ENCODE data around the gene LRRC27. TPM values are rescaled to one million over a fixed set of nuclear protein-coding genes. Genes with fewer than 3 reads are reported as not detected.

The LRRC27 gene
- total and polyA plus RNA-seq, 2 donors (not counting 1 experiment from before 2014, with no cell fraction given), result 23.6 to 25.6 TPM

DNA sequence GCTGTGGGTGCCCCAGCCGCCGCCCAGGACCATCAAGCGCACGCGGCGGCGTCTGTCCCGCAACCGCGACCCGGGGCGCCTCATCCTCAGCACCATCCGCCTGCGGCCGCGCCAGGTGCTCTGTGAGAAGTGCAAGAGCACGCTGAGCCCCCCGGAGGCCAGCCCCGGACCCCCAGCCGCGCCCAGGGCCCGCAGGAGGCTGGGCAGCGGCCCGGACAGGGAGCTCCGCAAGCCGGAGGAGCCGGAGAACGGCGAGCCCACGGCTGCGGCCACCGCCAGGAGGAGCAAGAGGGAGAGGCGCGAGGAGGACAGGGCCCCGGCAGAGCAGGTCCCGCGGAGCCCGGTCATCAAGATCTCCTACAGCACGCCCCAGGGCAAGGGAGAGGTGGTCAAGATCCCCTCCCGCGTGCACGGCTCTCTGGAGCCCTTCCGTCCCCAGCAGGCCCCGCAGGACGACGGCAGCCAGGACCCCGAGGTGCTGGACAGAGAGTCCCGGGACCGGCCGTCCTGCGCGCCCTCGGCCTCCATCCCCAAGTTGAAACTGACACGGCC is 73.0 kb downstream of the LRRC27 start:
- WGBS (ENCODE audit: insufficient coverage), result 96% methylated on average over 54 of the region's 54 CpGs
- H3K9me3 Mint-ChIP-seq (ENCODE audit: insufficient read depth), result no peaks in the 10 kb centered on the region
- no peak for DNase-seq
- no peak overlapping the region for H3K4me3 Mint-ChIP-seq
- H3K27me3 ChIP-seq (replicated peaks in 1 of 4; ENCODE audit: control extremely low read depth in 1 of 4, control insufficient read depth in 3 of 4, insufficient read depth in 4 of 4, low read length in 3 of 4), result no peaks in the 10 kb centered on the region
- POLR2A ChIA-PET, result no interaction called here
- H3K36me3 ChIP-seq (replicated peaks in 1 of 2; ENCODE audit: control extremely low read depth in 1 of 2, control insufficient read depth in 1 of 2, extremely low read depth in 1 of 2, insufficient read depth in 2 of 2, low read length in 1 of 2), result peaks cover 0 to 19% of the 10 kb centered on the region in 2 experiments
- no peaks in the 10 kb centered on the region for H3K9me3 ChIP-seq (ENCODE audit: control extremely low read depth in 1 of 3, control insufficient read depth in 2 of 3, insufficient read depth in 1 of 3, low read length in 2 of 3)
- H2AFZ ChIP-seq (ENCODE audit: insufficient read depth, low read depth, low read length, poor library complexity, severe bottlenecking), result no peak overlapping the region
- H3K27ac ChIP-seq (ENCODE audit: low read length in 2 of 2), result no peak overlapping the region
- intact Hi-C loops (cut with micrococcal nuclease), result no loop called here
- ATAC-seq (ENCODE audit: low read depth), result no peak
- no peak overlapping the region for H3K4me3 ChIP-seq (ENCODE audit: control extremely low read depth in 1 of 5, extremely low read depth in 1 of 5, insufficient read depth in 1 of 5, low read depth in 2 of 5, low read length in 4 of 5)
- peaks cover 67% of the 10 kb centered on the region for H4K20me1 ChIP-seq (ENCODE audit: control insufficient read depth, insufficient read depth, low read length, poor library complexity, severe bottlenecking)
- peaks cover 47% of the 10 kb centered on the region for H3K4me1 Mint-ChIP-seq
- H3K4me2 ChIP-seq (replicated peaks; ENCODE audit: low read depth, low read length, poor library complexity, severe bottlenecking), result no peak overlapping the region
- no peak overlapping the region for H3K9ac ChIP-seq (ENCODE audit: low read length)
- H3K79me2 ChIP-seq (ENCODE audit: control insufficient read depth, insufficient read depth, low read length), result peaks cover 54% of the 10 kb centered on the region
- TF ChIP-seq EZH2 (IDR thresholded peaks at IDR 0.05; ENCODE audit: borderline replicate concordance, insufficient read depth, low read depth, low read length, poor library complexity, severe bottlenecking), result no peak
- TF ChIP-seq, protein P1, sequence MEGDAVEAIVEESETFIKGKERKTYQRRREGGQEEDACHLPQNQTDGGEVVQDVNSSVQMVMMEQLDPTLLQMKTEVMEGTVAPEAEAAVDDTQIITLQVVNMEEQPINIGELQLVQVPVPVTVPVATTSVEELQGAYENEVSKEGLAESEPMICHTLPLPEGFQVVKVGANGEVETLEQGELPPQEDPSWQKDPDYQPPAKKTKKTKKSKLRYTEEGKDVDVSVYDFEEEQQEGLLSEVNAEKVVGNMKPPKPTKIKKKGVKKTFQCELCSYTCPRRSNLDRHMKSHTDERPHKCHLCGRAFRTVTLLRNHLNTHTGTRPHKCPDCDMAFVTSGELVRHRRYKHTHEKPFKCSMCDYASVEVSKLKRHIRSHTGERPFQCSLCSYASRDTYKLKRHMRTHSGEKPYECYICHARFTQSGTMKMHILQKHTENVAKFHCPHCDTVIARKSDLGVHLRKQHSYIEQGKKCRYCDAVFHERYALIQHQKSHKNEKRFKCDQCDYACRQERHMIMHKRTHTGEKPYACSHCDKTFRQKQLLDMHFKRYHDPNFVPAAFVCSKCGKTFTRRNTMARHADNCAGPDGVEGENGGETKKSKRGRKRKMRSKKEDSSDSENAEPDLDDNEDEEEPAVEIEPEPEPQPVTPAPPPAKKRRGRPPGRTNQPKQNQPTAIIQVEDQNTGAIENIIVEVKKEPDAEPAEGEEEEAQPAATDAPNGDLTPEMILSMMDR (IDR thresholded peaks at IDR 0.05), result no peak
- CTCF ChIA-PET, result interaction anchor here (1.7 kb wide), 1 partner anchor 42 kb away, joined by 4 read pairs; no protein-coding TSS in a partner anchor
- H3K27me3 Mint-ChIP-seq, result no peaks in the 10 kb centered on the region
- H3K4me1 ChIP-seq (ENCODE audit: control insufficient read depth in 2 of 2, insufficient read depth in 2 of 2, low read length in 2 of 2), result peaks cover 47 to 49% of the 10 kb centered on the region in 2 donors
- H3K27ac Mint-ChIP-seq, result no peak overlapping the region

DNA sequence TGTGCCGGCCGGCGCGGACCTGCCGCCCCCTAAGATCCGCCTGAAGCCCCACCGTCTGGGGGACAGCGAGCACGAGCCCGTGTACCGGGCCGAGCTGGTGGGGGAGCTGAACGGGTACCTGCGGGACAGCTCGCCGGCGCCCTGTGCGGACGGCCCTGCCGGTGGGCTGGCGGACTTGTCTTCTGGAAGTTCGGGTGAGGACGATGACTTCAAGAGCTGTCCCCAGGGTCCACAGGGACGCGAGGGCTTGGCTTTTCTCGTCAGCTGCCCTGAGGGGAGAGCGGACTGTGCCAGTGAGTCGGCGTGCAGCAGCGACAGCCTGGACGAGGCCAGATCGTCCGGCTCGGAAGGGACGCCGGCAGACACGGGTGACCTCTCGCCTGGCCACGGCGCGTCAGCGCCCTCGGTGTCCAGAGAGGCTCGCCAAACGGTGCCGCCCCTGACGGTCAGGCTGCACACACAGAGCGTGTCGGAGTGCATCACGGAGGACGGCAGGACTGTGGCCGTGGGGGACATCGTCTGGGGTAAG is 73.5 kb downstream of the LRRC27 start:
- H4K20me1 ChIP-seq (ENCODE audit: control insufficient read depth, insufficient read depth, low read length, poor library complexity, severe bottlenecking), result peaks cover 63% of the 10 kb centered on the region
- H3K4me1 ChIP-seq (ENCODE audit: control insufficient read depth in 2 of 2, insufficient read depth in 2 of 2, low read length in 2 of 2), result peaks cover 41 to 44% of the 10 kb centered on the region in 2 donors
- peaks cover 0 to 19% of the 10 kb centered on the region in 2 experiments for H3K36me3 ChIP-seq (replicated peaks in 1 of 2; ENCODE audit: control extremely low read depth in 1 of 2, control insufficient read depth in 1 of 2, extremely low read depth in 1 of 2, insufficient read depth in 2 of 2, low read length in 1 of 2)
- H3K79me2 ChIP-seq (ENCODE audit: control insufficient read depth, insufficient read depth, low read length), result peaks cover 59% of the 10 kb centered on the region
- CTCF ChIA-PET, result interaction anchor here (1.7 kb wide), 1 partner anchor 41 kb away, joined by 4 read pairs; no protein-coding TSS in a partner anchor
- no peak overlapping the region for H3K27ac Mint-ChIP-seq
- H3K27me3 ChIP-seq (replicated peaks in 1 of 4; ENCODE audit: control extremely low read depth in 1 of 4, control insufficient read depth in 3 of 4, insufficient read depth in 4 of 4, low read length in 3 of 4), result no peaks in the 10 kb centered on the region
- no peak overlapping the region for H3K27ac ChIP-seq (ENCODE audit: low read length in 2 of 2)
- H3K4me1 Mint-ChIP-seq, result peaks cover 43% of the 10 kb centered on the region
- 98% methylated on average over 53 of the region's 53 CpGs for WGBS (ENCODE audit: insufficient coverage)
- POLR2A ChIA-PET, result interaction anchor here (1.2 kb wide), 1 partner anchor 16 kb away, joined by 3 read pairs; no protein-coding TSS in a partner anchor
- H3K27me3 Mint-ChIP-seq, result no peaks in the 10 kb centered on the region
- no peak overlapping the region for H3K4me3 ChIP-seq (ENCODE audit: control extremely low read depth in 1 of 5, extremely low read depth in 1 of 5, insufficient read depth in 1 of 5, low read depth in 2 of 5, low read length in 4 of 5)
- DNase-seq (no peak), ATAC-seq (ENCODE audit: low read depth) (no peak)
- TF ChIP-seq, protein P1 (IDR thresholded peaks at IDR 0.05), result no peak
- TF ChIP-seq EZH2 (IDR thresholded peaks at IDR 0.05; ENCODE audit: borderline replicate concordance, insufficient read depth, low read depth, low read length, poor library complexity, severe bottlenecking), result no peak
- H3K4me3 Mint-ChIP-seq, result no peak overlapping the region
- H3K9me3 Mint-ChIP-seq (ENCODE audit: insufficient read depth), result no peaks in the 10 kb centered on the region
- no peak overlapping the region for H3K4me2 ChIP-seq (replicated peaks; ENCODE audit: low read depth, low read length, poor library complexity, severe bottlenecking)
- intact Hi-C loops (cut with micrococcal nuclease), result no loop called here
- H3K9me3 ChIP-seq (ENCODE audit: control extremely low read depth in 1 of 3, control insufficient read depth in 2 of 3, insufficient read depth in 1 of 3, low read length in 2 of 3), result no peaks in the 10 kb centered on the region
- H2AFZ ChIP-seq (ENCODE audit: insufficient read depth, low read depth, low read length, poor library complexity, severe bottlenecking), result no peak overlapping the region
- H3K9ac ChIP-seq (ENCODE audit: low read length), result no peak overlapping the region
